B cell (primary cell): ENCODE results near the gene TBX18. TPM values are rescaled to one million over a fixed set of nuclear protein-coding genes. Genes with fewer than 3 reads are reported as not detected.

Experiments
- ATAC-seq: fragments of 200-7000 bp; cut with Tn5 transposase; one replicate; pipeline ENCODE4 v1.10.0; 2021; ENCODE audit warnings: low read depth, mild to moderate bottlenecking, moderate number of reproducible peaks, moderate library complexity
- CTCF ChIA-PET: fragments of 350-600 bp; sonication (Branson Sonifier 250); formaldehyde crosslinking; loops from one replicate; lab custom pipeline; 2021; ENCODE audit warnings: antibody characterized with exemption, inconsistent platforms; lab: Charles Lee
- POLR2A ChIA-PET: fragments of 350-600 bp; sonication (Branson Sonifier 250); formaldehyde crosslinking; loops from one replicate; lab custom pipeline; 2021; ENCODE audit warnings: antibody characterized with exemption; lab: Charles Lee
- DNase-seq: peaks from one replicate; pipeline ENCODE4 v3.0.0; 2013
- H2AFZ ChIP-seq: 2 replicates; pipeline ENCODE4 v1.6.1; 2012; ENCODE audit warnings: mild to moderate bottlenecking, low read depth, low read length; ENCODE audit not compliant: insufficient read depth, poor library complexity, severe bottlenecking
- H3K27ac ChIP-seq, 2 donors: 1 replicate in 1 of 2; 2 replicates in 1 of 2; pipeline ENCODE4 v1.5.1; 2012 to 2013; ENCODE audit warnings: low read length in 2 of 2, mild to moderate bottlenecking in 2 of 2, moderate library complexity in 1 of 2
- H3K27me3 ChIP-seq, 4 experiments: fragments of 200-600 bp in 1 of 4; sonication (generic) in 1 of 4; replicated peaks in 1 of 4; 1 replicate in 2 of 4; 2 replicates in 2 of 4; pipeline versions ENCODE4 v1.6.1 to v1.7.0; 2013 to 2016; ENCODE audit warnings: low read length in 3 of 4, mild to moderate bottlenecking in 2 of 4, mixed read lengths in 1 of 4, moderate library complexity in 1 of 4; ENCODE audit not compliant: insufficient read depth in 4 of 4, control insufficient read depth in 3 of 4; ENCODE audit errors: control extremely low read depth in 1 of 4
- H3K36me3 ChIP-seq, 2 experiments: replicated peaks in 1 of 2; 1 replicate in 1 of 2; 2 replicates in 1 of 2; pipeline versions ENCODE4 v1.6.1 to v1.7.1; 2013; ENCODE audit warnings: low read length in 1 of 2; ENCODE audit not compliant: insufficient read depth in 2 of 2, control insufficient read depth in 1 of 2; ENCODE audit errors: control extremely low read depth in 1 of 2, extremely low read depth in 1 of 2
- H3K4me1 ChIP-seq, 2 donors: fragments of 200-600 bp in 1 of 2; sonication (generic) in 1 of 2; 1 replicate in 1 of 2; 2 replicates in 1 of 2; pipeline versions ENCODE4 v1.5.1 to v1.6.1; 2013 to 2017; ENCODE audit warnings: low read length in 2 of 2; ENCODE audit not compliant: control insufficient read depth in 2 of 2, insufficient read depth in 2 of 2
- H3K4me2 ChIP-seq: replicated peaks from 2 replicates; pipeline ENCODE3; 2012; ENCODE audit warnings: mild to moderate bottlenecking, low read depth, low read length; ENCODE audit not compliant: poor library complexity, severe bottlenecking
- H3K4me3 ChIP-seq, 5 experiments: fragments of 200-600 bp in 1 of 5; sonication (generic) in 1 of 5; 1 replicate in 3 of 5; 2 replicates in 2 of 5; pipeline versions ENCODE4 v1.5.1 to v1.7.0; 2011 to 2016; ENCODE audit warnings: low read length in 4 of 5, mild to moderate bottlenecking in 4 of 5, low read depth in 2 of 5, control low read depth in 1 of 5, moderate library complexity in 1 of 5; ENCODE audit not compliant: insufficient read depth in 1 of 5; ENCODE audit errors: control extremely low read depth in 1 of 5, extremely low read depth in 1 of 5
- H3K79me2 ChIP-seq: fragments of 200-600 bp; sonication (generic); one replicate; pipeline ENCODE4 v1.6.0; 2016; ENCODE audit warnings: low read length; ENCODE audit not compliant: control insufficient read depth, insufficient read depth
- H3K9ac ChIP-seq: fragments of 200-600 bp; sonication (generic); 2 replicates; pipeline ENCODE4 v1.6.1; 2017; ENCODE audit warnings: mild to moderate bottlenecking, low read length, moderate library complexity
- H3K9me3 ChIP-seq, 3 donors: one replicate each; pipeline versions ENCODE4 v1.6.1 to v1.7.1; 2013; ENCODE audit warnings: low read length in 2 of 3; ENCODE audit not compliant: control insufficient read depth in 2 of 3, insufficient read depth in 1 of 3; ENCODE audit errors: control extremely low read depth in 1 of 3
- H4K20me1 ChIP-seq: 2 replicates; pipeline ENCODE4 v1.6.0; 2012; ENCODE audit warnings: mild to moderate bottlenecking, low read length; ENCODE audit not compliant: insufficient read depth, control insufficient read depth, poor library complexity, severe bottlenecking
- H3K27ac Mint-ChIP-seq: one replicate; pipeline ENCODE4 v1.8.0; 2021; ENCODE audit warnings: mixed read lengths
- H3K27me3 Mint-ChIP-seq: one replicate; pipeline ENCODE4 v1.8.0; 2021; ENCODE audit warnings: mixed read lengths
- H3K4me1 Mint-ChIP-seq: one replicate; pipeline ENCODE4 v1.8.0; 2021; ENCODE audit warnings: mixed read lengths
- H3K4me3 Mint-ChIP-seq: one replicate; pipeline ENCODE4 v1.8.0; 2021; ENCODE audit warnings: mixed read lengths
- H3K9me3 Mint-ChIP-seq: one replicate; pipeline ENCODE4 v1.8.0; 2022; ENCODE audit warnings: mixed read lengths; ENCODE audit not compliant: insufficient read depth
- EZH2 ChIP-seq: IDR thresholded peaks from 2 replicates; pipeline ENCODE4 v1.6.1; 2012; ENCODE audit warnings: borderline replicate concordance, low read depth, mild to moderate bottlenecking, moderate library complexity, low read length; ENCODE audit not compliant: insufficient read depth, poor library complexity, severe bottlenecking
- WGBS: methylation state at CpG from one replicate; pipeline ENCODE4 v1.1.5; 2013; ENCODE audit warnings: missing lambda C conversion rate; ENCODE audit not compliant: insufficient coverage; 5-methylcytosine and 5-hydroxymethylcytosine counted together
- intact Hi-C: fragments of 100-400 bp; cut with micrococcal nuclease; formaldehyde crosslinking; loops from one replicate; pipeline ENCODE4 v1.10.0; 2022
- polyA plus RNA-seq: library from polyadenylated mRNA; depleted of rRNA; stranded (reverse); fragments of >200 nt; gene quantifications from 2 replicates; pipeline ENCODE4 v1.2.3, GENCODE V29; 2012
- total RNA-seq, 2 donors: library from RNA; stranded (reverse); fragments of 120-200 nt in 1 of 2; gene quantifications; 1 replicate in 1 of 2; 2 replicates in 1 of 2; pipeline versions ENCODE4 v1.2.3 to v1.2.4, GENCODE V29; 2013 to 2022
- TF ChIP-seq, protein P1 (sequence below): fragments of 200-600 bp; IDR thresholded peaks from one replicate; pipeline ENCODE4 v1.8.0; 2022; ENCODE audit warnings: antibody characterized with exemption, mild to moderate bottlenecking

TBX18 gene
- total and polyA plus RNA-seq, 2 donors (not counting 1 experiment from before 2014, with no cell fraction given): not detected

DNA sequence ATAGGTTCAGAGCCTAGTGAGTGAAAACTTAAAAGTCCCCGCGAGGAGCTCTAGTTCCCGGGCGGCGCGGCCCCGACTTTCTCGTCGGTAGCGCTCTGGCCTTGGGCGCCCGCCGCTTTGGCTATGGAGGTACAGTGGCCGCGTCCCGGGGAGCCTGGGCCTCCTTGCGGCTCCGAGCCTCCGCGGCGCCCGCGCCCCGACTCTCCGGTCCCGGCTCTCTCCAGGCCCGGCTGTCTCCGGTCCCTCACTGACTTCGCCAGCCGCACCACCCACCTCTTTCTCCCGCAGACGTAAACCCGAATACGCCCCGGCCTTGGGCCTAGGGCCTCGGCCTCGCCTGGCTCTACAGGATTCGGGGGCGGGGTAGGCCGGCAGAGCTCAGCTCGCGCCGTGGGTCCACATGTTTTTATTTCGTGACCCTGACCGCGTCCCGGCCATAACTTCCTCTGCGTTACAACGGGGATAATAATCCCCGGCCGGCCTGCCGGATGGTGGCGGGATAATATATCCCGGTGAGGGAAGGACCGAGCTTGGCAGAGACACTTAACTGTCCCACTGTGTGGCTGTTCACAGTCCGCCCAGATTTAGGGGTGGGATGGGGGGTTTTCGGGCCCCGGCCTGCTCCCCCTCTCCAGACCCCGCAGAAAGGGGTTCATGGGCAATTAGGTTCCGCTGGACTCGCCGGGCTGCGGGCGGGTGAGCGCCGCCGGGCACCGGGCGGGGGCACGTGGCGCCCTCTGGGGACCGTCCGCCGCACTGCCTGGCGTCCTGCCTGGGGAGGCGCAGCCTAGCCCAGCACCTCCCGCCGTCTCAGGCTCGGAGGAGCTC lies 10.0 kb upstream of the TBX18 start:
- peaks cover 0 to 7% of the 10 kb centered on the region in 2 donors for H3K4me1 ChIP-seq
- H3K27ac ChIP-seq: no peak overlapping the region
- 5% methylated on average over 79 of the region's 79 CpGs for WGBS
- H3K27me3 Mint-ChIP-seq: peaks cover 59% of the 10 kb centered on the region
- no peak for TF ChIP-seq EZH2
- TF ChIP-seq, protein P1, sequence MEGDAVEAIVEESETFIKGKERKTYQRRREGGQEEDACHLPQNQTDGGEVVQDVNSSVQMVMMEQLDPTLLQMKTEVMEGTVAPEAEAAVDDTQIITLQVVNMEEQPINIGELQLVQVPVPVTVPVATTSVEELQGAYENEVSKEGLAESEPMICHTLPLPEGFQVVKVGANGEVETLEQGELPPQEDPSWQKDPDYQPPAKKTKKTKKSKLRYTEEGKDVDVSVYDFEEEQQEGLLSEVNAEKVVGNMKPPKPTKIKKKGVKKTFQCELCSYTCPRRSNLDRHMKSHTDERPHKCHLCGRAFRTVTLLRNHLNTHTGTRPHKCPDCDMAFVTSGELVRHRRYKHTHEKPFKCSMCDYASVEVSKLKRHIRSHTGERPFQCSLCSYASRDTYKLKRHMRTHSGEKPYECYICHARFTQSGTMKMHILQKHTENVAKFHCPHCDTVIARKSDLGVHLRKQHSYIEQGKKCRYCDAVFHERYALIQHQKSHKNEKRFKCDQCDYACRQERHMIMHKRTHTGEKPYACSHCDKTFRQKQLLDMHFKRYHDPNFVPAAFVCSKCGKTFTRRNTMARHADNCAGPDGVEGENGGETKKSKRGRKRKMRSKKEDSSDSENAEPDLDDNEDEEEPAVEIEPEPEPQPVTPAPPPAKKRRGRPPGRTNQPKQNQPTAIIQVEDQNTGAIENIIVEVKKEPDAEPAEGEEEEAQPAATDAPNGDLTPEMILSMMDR: no peak
- peak overlapping the region; percentile 10 for H2AFZ ChIP-seq
- H3K4me3 Mint-ChIP-seq: no peak overlapping the region
- no peaks in the 10 kb centered on the region for H3K79me2 ChIP-seq
- no peak overlapping the region for H3K27ac Mint-ChIP-seq
- H3K4me2 ChIP-seq: no peak overlapping the region
- H4K20me1 ChIP-seq: no peaks in the 10 kb centered on the region
- ATAC-seq: no peak
- no peak overlapping the region for H3K9ac ChIP-seq
- H3K36me3 ChIP-seq: no peaks in the 10 kb centered on the region
- H3K27me3 ChIP-seq: peaks cover 0 to 52% (median 34%) of the 10 kb centered on the region in 4 experiments
- DNase-seq: no peak
- no peaks in the 10 kb centered on the region for H3K9me3 Mint-ChIP-seq
- peaks cover 0 to 14% (median 1%) of the 10 kb centered on the region in 3 donors for H3K9me3 ChIP-seq
- no peak overlapping the region for H3K4me3 ChIP-seq
- POLR2A ChIA-PET: no interaction called here
- CTCF ChIA-PET: no interaction called here
- intact Hi-C loops: no loop called here
- peaks cover 2% of the 10 kb centered on the region for H3K4me1 Mint-ChIP-seq
